ENCODE results near the gene TRIM71. TPM values are rescaled to one million over a fixed set of nuclear protein-coding genes. Genes with fewer than 3 reads are reported as not detected.

TRIM71 gene
- total RNA-seq, 1 experiment from 2014 or later, result 0.17 TPM

DNA sequence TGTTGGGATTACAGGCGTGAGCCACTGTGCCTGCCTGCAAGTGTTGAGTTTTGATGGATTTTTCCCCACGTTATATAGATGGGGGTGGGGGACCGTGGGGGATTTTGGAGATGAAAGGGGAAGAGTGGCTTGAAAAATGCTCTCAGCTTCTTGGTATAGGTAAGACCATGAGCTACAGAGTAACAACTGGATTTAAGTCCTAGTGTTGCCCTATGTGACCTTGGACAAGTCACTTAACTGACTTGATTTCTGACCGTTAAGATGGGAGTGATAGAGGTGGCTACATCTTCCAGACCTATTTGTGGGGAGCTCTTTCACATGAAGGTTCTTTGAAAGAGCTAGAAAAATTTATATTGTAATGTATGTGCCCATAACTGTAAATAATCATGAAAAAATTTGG lies 13.3 kb downstream of the TRIM71 start:
- H3K4me3 ChIP-seq (replicated peaks in 1 of 2; ENCODE audit: low read depth in 1 of 2, low read length in 2 of 2), result no peak overlapping the region
- no peaks in the 10 kb centered on the region for H3K79me2 ChIP-seq (ENCODE audit: insufficient read depth, low read length)
- no peaks in the 10 kb centered on the region for H3K9me2 ChIP-seq (ENCODE audit: insufficient read depth)
- no peaks in the 10 kb centered on the region for H3K36me3 ChIP-seq (ENCODE audit: control insufficient read depth in 1 of 2, insufficient read depth in 2 of 2, low read length in 2 of 2)
- no peak overlapping the region for H2AFZ ChIP-seq (ENCODE audit: low read depth, low read length, poor library complexity, severe bottlenecking)
- ChIA-PET RAD21 (ENCODE audit: low non-redundant PET in 1 of 2, low total read pairs in 2 of 2, uncharacterized antibody in 2 of 2, unreplicated experiment in 2 of 2) (no interaction called here), POLR2A (no interaction called here), CTCF (no interaction called here)
- TF ChIP-seq CBX3 (IDR thresholded peaks at IDR 0.05; ENCODE audit: low read depth) (no peak), ZNF274 (IDR thresholded peaks at IDR 0.05; ENCODE audit: low read depth, low read length) (no peak), ZFX (IDR thresholded peaks at IDR 0.05) (no peak), EGR1 (IDR thresholded peaks at IDR 0.05; ENCODE audit: low read depth) (no peak), POLR2AphosphoS5 (IDR thresholded peaks at IDR 0.05; ENCODE audit: low read depth, low read length) (no peak), CEBPB (IDR thresholded peaks at IDR 0.05; ENCODE audit: low read depth) (no peak), YY1 (IDR thresholded peaks at IDR 0.05; ENCODE audit: extremely low read depth, insufficient replicate concordance, low read depth, low read length) (no peak), SIN3A (IDR thresholded peaks at IDR 0.05; ENCODE audit: low read depth) (no peak), ELF1 (IDR thresholded peaks at IDR 0.05; ENCODE audit: borderline replicate concordance, low read depth) (no peak), JUND (IDR thresholded peaks at IDR 0.05) (no peak), SRF (IDR thresholded peaks at IDR 0.05; ENCODE audit: low read depth) (no peak), SP1 (IDR thresholded peaks at IDR 0.05; ENCODE audit: low read depth) (no peak), EZH2 (IDR thresholded peaks at IDR 0.05) (no peak), TCF7L2 (IDR thresholded peaks at IDR 0.05; ENCODE audit: borderline replicate concordance, extremely low read depth, insufficient read depth, insufficient read length) (no peak), POLR2A (IDR thresholded peaks at IDR 0.05; ENCODE audit: borderline replicate concordance, extremely low read depth, insufficient read depth, insufficient read length) (no peak), FOSL1 (IDR thresholded peaks at IDR 0.05; ENCODE audit: low read depth) (no peak)
- TF ChIP-seq, protein P1, sequence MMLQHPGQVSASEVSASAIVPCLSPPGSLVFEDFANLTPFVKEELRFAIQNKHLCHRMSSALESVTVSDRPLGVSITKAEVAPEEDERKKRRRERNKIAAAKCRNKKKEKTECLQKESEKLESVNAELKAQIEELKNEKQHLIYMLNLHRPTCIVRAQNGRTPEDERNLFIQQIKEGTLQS (IDR thresholded peaks at IDR 0.05), result no peak
- TF ChIP-seq, protein P2, sequence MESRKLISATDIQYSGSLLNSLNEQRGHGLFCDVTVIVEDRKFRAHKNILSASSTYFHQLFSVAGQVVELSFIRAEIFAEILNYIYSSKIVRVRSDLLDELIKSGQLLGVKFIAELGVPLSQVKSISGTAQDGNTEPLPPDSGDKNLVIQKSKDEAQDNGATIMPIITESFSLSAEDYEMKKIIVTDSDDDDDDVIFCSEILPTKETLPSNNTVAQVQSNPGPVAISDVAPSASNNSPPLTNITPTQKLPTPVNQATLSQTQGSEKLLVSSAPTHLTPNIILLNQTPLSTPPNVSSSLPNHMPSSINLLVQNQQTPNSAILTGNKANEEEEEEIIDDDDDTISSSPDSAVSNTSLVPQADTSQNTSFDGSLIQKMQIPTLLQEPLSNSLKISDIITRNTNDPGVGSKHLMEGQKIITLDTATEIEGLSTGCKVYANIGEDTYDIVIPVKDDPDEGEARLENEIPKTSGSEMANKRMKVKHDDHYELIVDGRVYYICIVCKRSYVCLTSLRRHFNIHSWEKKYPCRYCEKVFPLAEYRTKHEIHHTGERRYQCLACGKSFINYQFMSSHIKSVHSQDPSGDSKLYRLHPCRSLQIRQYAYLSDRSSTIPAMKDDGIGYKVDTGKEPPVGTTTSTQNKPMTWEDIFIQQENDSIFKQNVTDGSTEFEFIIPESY (IDR thresholded peaks at IDR 0.05; ENCODE audit: extremely low read depth, insufficient replicate concordance, low read length), result no peak
- TF ChIP-seq, protein P3, sequence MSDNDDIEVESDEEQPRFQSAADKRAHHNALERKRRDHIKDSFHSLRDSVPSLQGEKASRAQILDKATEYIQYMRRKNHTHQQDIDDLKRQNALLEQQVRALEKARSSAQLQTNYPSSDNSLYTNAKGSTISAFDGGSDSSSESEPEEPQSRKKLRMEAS (IDR thresholded peaks at IDR 0.05), result no peak
- TF ChIP-seq, protein P4, sequence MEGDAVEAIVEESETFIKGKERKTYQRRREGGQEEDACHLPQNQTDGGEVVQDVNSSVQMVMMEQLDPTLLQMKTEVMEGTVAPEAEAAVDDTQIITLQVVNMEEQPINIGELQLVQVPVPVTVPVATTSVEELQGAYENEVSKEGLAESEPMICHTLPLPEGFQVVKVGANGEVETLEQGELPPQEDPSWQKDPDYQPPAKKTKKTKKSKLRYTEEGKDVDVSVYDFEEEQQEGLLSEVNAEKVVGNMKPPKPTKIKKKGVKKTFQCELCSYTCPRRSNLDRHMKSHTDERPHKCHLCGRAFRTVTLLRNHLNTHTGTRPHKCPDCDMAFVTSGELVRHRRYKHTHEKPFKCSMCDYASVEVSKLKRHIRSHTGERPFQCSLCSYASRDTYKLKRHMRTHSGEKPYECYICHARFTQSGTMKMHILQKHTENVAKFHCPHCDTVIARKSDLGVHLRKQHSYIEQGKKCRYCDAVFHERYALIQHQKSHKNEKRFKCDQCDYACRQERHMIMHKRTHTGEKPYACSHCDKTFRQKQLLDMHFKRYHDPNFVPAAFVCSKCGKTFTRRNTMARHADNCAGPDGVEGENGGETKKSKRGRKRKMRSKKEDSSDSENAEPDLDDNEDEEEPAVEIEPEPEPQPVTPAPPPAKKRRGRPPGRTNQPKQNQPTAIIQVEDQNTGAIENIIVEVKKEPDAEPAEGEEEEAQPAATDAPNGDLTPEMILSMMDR (IDR thresholded peaks at IDR 0.05 in 2 of 3, conservative IDR thresholded peaks at IDR 0.05 in 1 of 3; ENCODE audit: borderline replicate concordance in 1 of 3, insufficient read depth in 1 of 3, low read depth in 2 of 3, low read length in 2 of 3), result no peak
- H3K9me3 ChIP-seq (ENCODE audit: control insufficient read depth in 1 of 2, insufficient read depth in 1 of 2, low read depth in 1 of 2, low read length in 2 of 2), result no peaks in the 10 kb centered on the region
- no peaks in the 10 kb centered on the region for H3K4me1 ChIP-seq (ENCODE audit: control insufficient read depth in 1 of 2, insufficient read depth in 2 of 2, low read length in 2 of 2)
- BruUV-seq (replicated peaks), result no TSS peak
- intact Hi-C loops (cut with micrococcal nuclease), result no loop called here
- H3K4me2 ChIP-seq (ENCODE audit: low read length), result no peak overlapping the region
- H4K20me1 ChIP-seq (ENCODE audit: insufficient read depth), result no peaks in the 10 kb centered on the region
- DNase-seq (ENCODE audit: low read depth, low spot score) (no peak), ATAC-seq (no peak)
- H3K27ac ChIP-seq (ENCODE audit: low read depth, low read length), result no peak overlapping the region
- no peak overlapping the region for H3K9ac ChIP-seq (ENCODE audit: low read length)
- peaks cover 18% of the 10 kb centered on the region for H3K27me3 ChIP-seq (ENCODE audit: insufficient read depth, low read length)

Data from HCT116 (cell line).